Activated CD4-positive, CD25-positive, alpha-beta regulatory T cell treated with anti-CD3 and anti-CD28 coated beads, Interleukin-2, amount 50 U/mL, for 72 hours (primary cell): ENCODE measurements around the gene GDAP1L1.
"Not testable (repeated sequence)": the region's sequence is repeated elsewhere in the genome, so short reads cannot be mapped to it uniquely, and the experiment has no call there.

Source experiments
- DNase-seq: peaks from one replicate; pipeline ENCODE4 v3.0.0; 2021

The GDAP1L1 gene

GRCh38 chr20:44306927-44307326, 59.8 kb downstream of the GDAP1L1 start:
- DNase-seq: no peak

- no peak for DNase-seq
Observed at GRCh38 chr20:44309763-44310663, 62.9 kb downstream of the GDAP1L1 start.

GRCh38 chr20:44310664-44311639, 63.8 kb downstream of the GDAP1L1 start, which contains the start of gene FITM2:
FITM2 (minus strand) TSS chr20:44311202; CDS start chr20:44311148, 54 bp downstream.
- DNase-seq: peak; percentile 100

- DNase-seq: no peak
Observed at GRCh38 chr20:44314870-44315269, 67.8 kb downstream of the GDAP1L1 start.

GRCh38 chr20:44319839-44320422, 72.8 kb downstream of the GDAP1L1 start:
- no peak for DNase-seq

GRCh38 chr20:44324343-44324742, 77.2 kb downstream of the GDAP1L1 start:
- DNase-seq: no peak

GRCh38 chr20:44326391-44327159, 79.5 kb downstream of the GDAP1L1 start:
- DNase-seq: peak; percentile 35

GRCh38 chr20:44327748-44328147, 80.6 kb downstream of the GDAP1L1 start:
- not testable (repeated sequence) for DNase-seq

GRCh38 chr20:44328428-44328827, 81.3 kb downstream of the GDAP1L1 start:
- DNase-seq: no peak
